COLO829 (cell line): Measurements from ENCODE around the gene EEIG2.
"Not testable (repeated sequence)": the region's sequence is repeated elsewhere in the genome, so short reads cannot be mapped to it uniquely, and the experiment has no call there.

ENCODE experiments used
- DNase-seq: peaks from one replicate; pipeline ENCODE4 v3.0.0; 2012; ENCODE audit warnings: low spot score

EEIG2 gene

GRCh38 chr1:108547493-108547892 is 12.4 kb upstream of the EEIG2 start:
- not testable (repeated sequence) for DNase-seq

GRCh38 chr1:108551137-108551862 is 8.6 kb upstream of the EEIG2 start:
- DNase-seq = no peak

GRCh38 chr1:108553905-108554304 is 6.0 kb upstream of the EEIG2 start:
- DNase-seq = no peak

GRCh38 chr1:108554682-108555427 is 5.0 kb upstream of the EEIG2 start:
- DNase-seq = no peak

GRCh38 chr1:108556066-108556465 is 3.8 kb upstream of the EEIG2 start:
- DNase-seq = no peak

- no peak for DNase-seq
Measured at GRCh38 chr1:108556499-108556898, 3.4 kb upstream of the EEIG2 start.

- DNase-seq = no peak
Measured at GRCh38 chr1:108557296-108557695, 2.6 kb upstream of the EEIG2 start.

- no peak for DNase-seq
Measured at GRCh38 chr1:108560189-108560873, 431 bp downstream of the EEIG2 start.

GRCh38 chr1:108560874-108561459 is 1.1 kb downstream of the EEIG2 start:
- no peak for DNase-seq

GRCh38 chr1:108561689-108562326 is 1.9 kb downstream of the EEIG2 start:
- DNase-seq = no peak

- no peak for DNase-seq
Measured at GRCh38 chr1:108563808-108564207, 3.9 kb downstream of the EEIG2 start.

- DNase-seq = no peak
Measured at GRCh38 chr1:108565081-108565480, 5.2 kb downstream of the EEIG2 start.

GRCh38 chr1:108565512-108565911 is 5.6 kb downstream of the EEIG2 start:
- DNase-seq = no peak

- no peak for DNase-seq
Measured at GRCh38 chr1:108568589-108568988, 8.7 kb downstream of the EEIG2 start.

GRCh38 chr1:108569097-108569728 is 9.3 kb downstream of the EEIG2 start:
- no peak for DNase-seq

GRCh38 chr1:108570128-108570527 is 10.2 kb downstream of the EEIG2 start:
- DNase-seq = peak; percentile 51

- DNase-seq = no peak
Measured at GRCh38 chr1:108570998-108571401, 11.1 kb downstream of the EEIG2 start.

- no peak for DNase-seq
Measured at GRCh38 chr1:108572182-108572581, 12.3 kb downstream of the EEIG2 start.

- no peak for DNase-seq
Measured at GRCh38 chr1:108573183-108573582, 13.3 kb downstream of the EEIG2 start.

GRCh38 chr1:108574008-108574407 is 14.1 kb downstream of the EEIG2 start:
- DNase-seq = no peak

- no peak for DNase-seq
Measured at GRCh38 chr1:108575375-108575774, 15.5 kb downstream of the EEIG2 start.
